HepG2 (cell line): Measurements from ENCODE around the gene SPTBN5. TPM values are rescaled to one million over a fixed set of nuclear protein-coding genes. Genes with fewer than 3 reads are reported as not detected.
A peak's percentile ranks its signal among the peaks of the same experiment; 100 is the strongest.

Source experiments
- ATAC-seq: fragments of 200-7000 bp; cut with Tn5 transposase; 3 replicates; pipeline ENCODE4 v1.9.1; 2020; ENCODE audit warnings: mild to moderate bottlenecking, moderate library complexity
- BruUV-seq: library from RNA; stranded (reverse); fragments of 400-500 nt; replicated peaks from 2 replicates; lab custom pipeline; 2021; lab: Mats Ljungman, UMichigan
- CTCF ChIA-PET: fragments of 300-600 bp; formaldehyde crosslinking; extraction: SDS; loops from one replicate; lab custom pipeline; 2021; ENCODE audit warnings: low total read pairs, inconsistent platforms, low intra/inter-chr PET ratio; lab: Yijun Ruan, JAX
- POLR2A ChIA-PET: fragments of 350-600 bp; sonication (Branson Sonifier 250); formaldehyde crosslinking; loops from one replicate; lab custom pipeline; 2020; ENCODE audit warnings: antibody characterized with exemption, inconsistent platforms; lab: Yijun Ruan, JAX
- DNase-seq: peaks from one replicate; pipeline ENCODE4 v3.0.0-alpha.2; 2015; ENCODE audit warnings: low spot score
- FAIRE-seq: peaks from 3 replicates; lab custom pipeline; 2011; peaks lifted over from hg19 to GRCh38; lab: Jason Lieb, UNC
- H2AFZ ChIP-seq: one replicate; pipeline ENCODE4 v1.6.1; 2011; ENCODE audit warnings: low read length, inconsistent platforms
- H3K27ac ChIP-seq: fragments of 300-600 bp; 3 replicates; pipeline ENCODE4 v1.8.0; 2011; ENCODE audit warnings: mixed run types, mild to moderate bottlenecking, mixed read lengths, low read length, inconsistent platforms; ENCODE audit not compliant: insufficient read depth; ENCODE audit errors: extremely low read length
- H3K27me3 ChIP-seq, 2 experiments: fragments of 200-600 bp in 1 of 2; 2 replicates in 1 of 2; 3 replicates in 1 of 2; pipeline versions ENCODE4 v1.6.0 to v1.8.0; 2011; ENCODE audit warnings: low read length in 2 of 2, mild to moderate bottlenecking in 2 of 2, moderate library complexity in 2 of 2, inconsistent platforms in 1 of 2; ENCODE audit not compliant: insufficient read depth in 2 of 2, control insufficient read depth in 1 of 2
- H3K36me3 ChIP-seq, 2 experiments: fragments of 200-600 bp in 1 of 2; replicated peaks in 1 of 2; 2 replicates in 1 of 2; 3 replicates in 1 of 2; pipeline versions ENCODE4 v1.5.1 to v1.8.0; 2011; ENCODE audit warnings: low read length in 2 of 2, inconsistent platforms in 1 of 2; ENCODE audit not compliant: insufficient read depth in 2 of 2, control insufficient read depth in 1 of 2
- H3K4me1 ChIP-seq: 2 replicates; pipeline ENCODE4 v1.5.1; 2012; ENCODE audit warnings: low read length, inconsistent platforms; ENCODE audit not compliant: insufficient read depth
- H3K4me2 ChIP-seq: 2 replicates; pipeline ENCODE4 v1.6.0; 2011; ENCODE audit warnings: low read depth, low read length, inconsistent platforms
- H3K4me3 ChIP-seq, 3 experiments: fragments of 200-600 bp in 1 of 3; sonication (generic), shearing (Covaris generic) in 1 of 3; replicated peaks in 1 of 3; 2 replicates each; pipeline ENCODE4 v1.5.1; 2011 to 2016; ENCODE audit warnings: low read length in 3 of 3, inconsistent platforms in 2 of 3, low read depth in 2 of 3, mild to moderate bottlenecking in 2 of 3, control low read depth in 1 of 3, mixed read lengths in 1 of 3; ENCODE audit not compliant: insufficient read depth in 1 of 3
- H3K79me2 ChIP-seq: one replicate; pipeline ENCODE4 v1.6.1; 2011; ENCODE audit warnings: low read length, inconsistent platforms; ENCODE audit not compliant: insufficient read depth
- H3K9ac ChIP-seq: 2 replicates; pipeline ENCODE4 v1.6.0; 2011; ENCODE audit warnings: mild to moderate bottlenecking, low read depth, low read length, inconsistent platforms; ENCODE audit not compliant: insufficient read depth
- H3K9me3 ChIP-seq: 2 replicates; pipeline ENCODE4 v1.5.1; 2012; ENCODE audit warnings: mild to moderate bottlenecking, low read length
- H4K20me1 ChIP-seq: 2 replicates; pipeline ENCODE4 v1.6.0; 2011; ENCODE audit warnings: inconsistent platforms, mild to moderate bottlenecking, low read length, moderate library complexity; ENCODE audit not compliant: insufficient read depth
- ARNT ChIP-seq: fragments of 450-650 bp; IDR thresholded peaks from 2 replicates; pipeline ENCODE4 v1.6.1; 2017
- CREM ChIP-seq, 2 experiments: sonication (generic) in 1 of 2; formaldehyde crosslinking in 1 of 2; IDR thresholded peaks; 2 replicates each; pipeline versions ENCODE4 v1.4.0 to v1.6.1; 2016 to 2020; ENCODE audit warnings: antibody characterized with exemption in 1 of 2, mild to moderate bottlenecking in 1 of 2, missing genetic modification reagents in 1 of 2
- FOXA3 ChIP-seq: IDR thresholded peaks from 2 replicates; pipeline ENCODE4 v1.6.1; 2016; ENCODE audit warnings: missing genetic modification reagents, missing compliant biosample characterization
- GATAD1 ChIP-seq: IDR thresholded peaks from 2 replicates; pipeline ENCODE4 v1.6.1; 2016; ENCODE audit warnings: missing genetic modification reagents, missing compliant biosample characterization
- MED1 ChIP-seq: sonication (generic); formaldehyde crosslinking; IDR thresholded peaks from 2 replicates; pipeline ENCODE4 v1.4.0; 2020; ENCODE audit warnings: missing genetic modification reagents
- NR2F6 ChIP-seq, 2 experiments: IDR thresholded peaks; 2 replicates each; pipeline ENCODE4 v1.6.1; 2016; ENCODE audit warnings: antibody characterized with exemption in 1 of 2, mild to moderate bottlenecking in 1 of 2
- PRDM10 ChIP-seq: sonication (generic); formaldehyde crosslinking; IDR thresholded peaks from 2 replicates; pipeline ENCODE4 v1.4.0; 2020; ENCODE audit warnings: low read depth, missing genetic modification reagents
- RARA ChIP-seq: IDR thresholded peaks from 2 replicates; pipeline ENCODE4 v1.6.1; 2016; ENCODE audit warnings: missing genetic modification reagents, missing compliant biosample characterization
- SOX6 ChIP-seq, 2 experiments: fragments of 450-650 bp in 1 of 2; sonication (generic) in 1 of 2; formaldehyde crosslinking in 1 of 2; IDR thresholded peaks; 2 replicates each; pipeline versions ENCODE4 v1.4.0 to v1.6.1; 2017 to 2020; ENCODE audit warnings: antibody characterized with exemption in 1 of 2, mild to moderate bottlenecking in 1 of 2, missing genetic modification reagents in 1 of 2
- XBP1 ChIP-seq: sonication (generic); formaldehyde crosslinking; IDR thresholded peaks from 2 replicates; pipeline ENCODE4 v1.5.0; 2020; ENCODE audit warnings: missing genetic modification reagents
- ZNF432 ChIP-seq: sonication (generic); formaldehyde crosslinking; IDR thresholded peaks from 2 replicates; pipeline ENCODE4 v1.5.0; 2020; ENCODE audit warnings: missing genetic modification reagents, mild to moderate bottlenecking, borderline replicate concordance
- ZNF501 ChIP-seq: sonication (generic); formaldehyde crosslinking; IDR thresholded peaks from 2 replicates; pipeline ENCODE4 v1.5.1; 2020; ENCODE audit warnings: mild to moderate bottlenecking, moderate library complexity, missing genetic modification reagents
- WGBS: methylation state at CpG from one replicate; pipeline ENCODE4 v1.1.6; 2017; ENCODE audit warnings: low lambda C conversion rate; 5-methylcytosine and 5-hydroxymethylcytosine counted together
- in situ Hi-C: cut with HindIII; loops from 2 replicates; pipeline ENCODE4 v1.10.0; 2017; ENCODE audit warnings: low pct_unique_long_range_greater_than_20kb; ENCODE audit not compliant: extremely low pct_ligation_motif_present
- intact Hi-C: fragments of 100-400 bp; cut with micrococcal nuclease; formaldehyde crosslinking; loops from one replicate; pipeline ENCODE4 v1.10.0; 2022; ENCODE audit not compliant: unreplicated experiment
- polyA plus RNA-seq, 8 experiments: library from polyadenylated mRNA; depleted of rRNA in 3 of 8; stranded (reverse) in 7 of 8; unstranded in 1 of 8; fragments of >200 nt; fragmentation: Illumina TruSeq in 4 of 8; extraction: Trizol in 4 of 8; gene quantifications; 2 replicates each; pipeline versions ENCODE4 v1.2.1 to v1.2.3, GENCODE V29; 2011 to 2016; ENCODE audit warnings: low read depth in 4 of 8, missing spikeins in 1 of 8, mixed read lengths in 1 of 8; ENCODE audit not compliant: insufficient read depth in 1 of 8
- total RNA-seq, 5 experiments: library from RNA; depleted of rRNA; stranded (reverse); fragments of >200 nt; fragmentation: Illumina TruSeq; extraction: Trizol; gene quantifications; 2 replicates each; pipeline ENCODE4 v1.2.3, GENCODE V29; 2016; ENCODE audit warnings: low read depth in 1 of 5

Gene SPTBN5
- total and polyA plus RNA-seq, 2 of the 13 experiments (the other 11 are each of a cell fraction or from before 2014, with no cell fraction given): 0.01 to 0.07 TPM

DNA sequence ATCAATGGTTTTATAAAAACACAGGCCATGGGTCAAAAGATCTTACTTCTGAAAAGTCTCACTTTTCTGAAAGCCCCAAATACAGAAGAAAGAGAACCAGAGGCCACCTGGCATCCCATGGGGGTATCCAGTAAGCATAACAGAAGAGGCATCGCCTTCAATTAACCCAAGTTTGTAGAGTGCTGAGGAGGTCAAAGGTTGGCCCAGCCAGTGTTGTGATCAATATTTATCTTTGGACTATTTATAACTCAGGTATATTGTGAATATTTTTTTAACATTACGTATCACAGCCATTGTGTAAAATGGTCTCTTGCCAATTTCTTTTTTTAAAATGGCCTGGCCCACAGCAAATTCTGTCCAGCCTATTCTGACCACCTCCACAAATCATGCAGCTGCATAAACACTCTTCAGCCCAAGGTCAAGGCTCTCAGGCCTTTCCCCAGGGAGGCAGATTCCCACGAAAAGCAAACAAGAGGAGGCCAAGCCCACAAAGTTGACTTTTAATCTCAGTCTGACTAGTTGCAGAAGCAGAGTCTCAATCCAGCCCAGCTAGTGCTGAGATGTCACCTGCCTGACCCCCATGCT, 26.2 kb upstream of the SPTBN5 start:
- ATAC-seq (no peak), FAIRE-seq (peak; percentile 44)
- CTCF ChIA-PET: no interaction called here

More for the DNA sequence above, 26.2 kb upstream of the SPTBN5 start:
- no peak for TF ChIP-seq ARNT
- no peak for TF ChIP-seq XBP1
- no peak for TF ChIP-seq MED1
- peak; percentile 45 for TF ChIP-seq FOXA3 (CRISPR knock-in tag)
- no peak for TF ChIP-seq NR2F6 (IDR thresholded peaks at IDR 0.05)
- TF ChIP-seq NR2F6 (CRISPR knock-in tag; IDR thresholded peaks at IDR 0.05): 0 out of 2 replicates have a peak, but pooled peaks have one; percentile 16
- no peak for TF ChIP-seq PRDM10 (CRISPR knock-in tag)
- no peak for TF ChIP-seq ZNF432 (CRISPR knock-in tag)
- no peak for TF ChIP-seq GATAD1 (CRISPR knock-in tag)
- TF ChIP-seq ZNF501 (CRISPR knock-in tag): no peak
- TF ChIP-seq CREM (IDR thresholded peaks at IDR 0.05): no peak
- no peak for TF ChIP-seq CREM (CRISPR knock-in tag; IDR thresholded peaks at IDR 0.05)
- TF ChIP-seq RARA (CRISPR knock-in tag): peak; percentile 36; the same call in 1 of the 2 replicates
- TF ChIP-seq SOX6 (IDR thresholded peaks at IDR 0.05): no peak
- TF ChIP-seq SOX6 (CRISPR knock-in tag; IDR thresholded peaks at IDR 0.05): peak; percentile 23; the same call in 1 of the 2 replicates
- Histone ChIP-seq H3K4me3 (no peak overlapping the region), H3K36me3 (peaks cover 0 to 6% of the 10 kb centered on the region in 2 experiments; a peak in 1 of 5 replicates), H3K79me2 (no peaks in the 10 kb centered on the region), H3K9ac (no peak overlapping the region), H2AFZ (no peak overlapping the region), H3K4me1 (peaks cover 40% of the 10 kb centered on the region), H3K27ac (no peak overlapping the region), H3K4me2 (no peak overlapping the region), H3K9me3 (no peaks in the 10 kb centered on the region), H3K27me3 (no peaks in the 10 kb centered on the region), H4K20me1 (no peaks in the 10 kb centered on the region)
- WGBS: 61% methylated on average over 3 of the region's 3 CpGs
- BruUV-seq: no TSS peak
- POLR2A ChIA-PET: interaction anchor here (0.9 kb wide), 1 partner anchor 15 kb away, joined by 3 read pairs; no protein-coding TSS in a partner anchor
- DNase-seq: no peak
- in situ Hi-C loops: no loop called here
- intact Hi-C loops: no loop called here
